HG03066 (cell line): ENCODE results near the gene GPHN.
"Not testable (repeated sequence)": the region's sequence is repeated elsewhere in the genome, so short reads cannot be mapped to it uniquely, and the experiment has no call there.

Source experiments
- ATAC-seq: cut with Tn5 transposase; IDR thresholded peaks from one replicate; pipeline ENCODE4 v1.9.1; 2021; ENCODE audit warnings: low read depth; ENCODE audit not compliant: unreplicated experiment

The GPHN gene

DNA sequence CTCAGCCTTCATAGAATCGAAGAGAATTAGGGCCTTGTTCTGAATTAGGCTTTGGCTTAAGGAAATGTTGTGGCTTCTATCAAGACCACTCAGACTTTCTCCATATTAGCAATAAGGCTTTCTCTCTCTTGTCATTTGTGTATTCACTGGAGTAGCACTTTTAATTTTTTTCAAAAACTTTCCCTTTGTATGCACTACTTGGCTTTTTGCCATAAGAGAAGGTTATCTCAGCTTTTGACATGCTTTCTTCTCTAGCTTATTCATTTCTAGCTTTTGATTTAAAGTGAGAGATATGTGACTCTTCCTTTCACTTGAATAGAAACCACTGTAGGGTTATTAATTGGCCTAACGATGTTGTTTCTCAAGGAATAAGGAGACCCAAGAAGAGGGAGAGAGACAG is 244.2 kb downstream of the GPHN start:
- ATAC-seq, result no peak

DNA sequence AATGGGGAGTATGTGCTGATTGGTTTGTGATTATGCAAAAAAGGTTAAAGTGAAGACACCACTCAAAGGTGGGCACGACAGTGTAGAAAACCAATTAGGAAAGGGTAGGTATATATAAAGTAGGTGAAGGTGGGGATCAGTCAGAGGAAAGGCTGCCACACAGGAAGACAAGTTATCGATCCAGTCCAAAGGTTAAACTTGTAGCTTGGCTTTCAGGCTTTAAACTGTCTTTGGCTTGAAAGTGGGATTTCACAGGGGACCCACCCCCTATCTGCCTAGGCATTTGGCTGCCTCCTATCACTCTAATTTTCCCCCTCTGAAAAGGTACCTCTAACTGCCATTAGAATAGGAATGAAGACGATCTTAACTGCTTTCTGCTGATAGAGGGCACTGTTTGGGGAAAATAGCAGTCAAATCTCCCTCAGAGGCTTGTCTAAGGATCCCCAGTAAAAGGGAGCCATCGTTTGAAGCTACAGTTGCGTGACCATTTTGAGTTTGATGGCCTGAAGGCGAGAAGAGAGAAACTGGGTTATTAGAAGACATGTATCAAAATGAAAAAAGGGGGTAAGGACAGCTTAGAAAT is 250.2 kb downstream of the GPHN start:
- ATAC-seq, result no peak

DNA sequence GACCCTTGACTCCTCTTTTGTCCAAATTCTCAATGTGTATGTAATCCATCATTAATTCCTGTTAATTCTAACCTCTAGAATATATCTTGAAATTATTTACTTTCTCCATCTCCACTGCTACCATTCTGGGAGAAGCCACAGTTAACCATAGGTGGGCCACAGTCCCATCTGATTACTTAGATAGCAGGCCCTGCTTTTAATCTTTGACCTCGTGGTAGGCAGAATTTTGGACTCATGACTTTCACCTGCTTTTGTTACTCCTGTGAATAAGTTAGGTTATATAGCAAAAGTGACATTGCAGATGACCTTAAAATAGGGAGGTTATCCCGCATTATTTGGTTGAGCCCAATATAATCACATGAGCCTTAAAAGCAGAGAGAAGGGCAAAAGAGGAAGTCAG is 264.2 kb downstream of the GPHN start:
- no peak for ATAC-seq

DNA sequence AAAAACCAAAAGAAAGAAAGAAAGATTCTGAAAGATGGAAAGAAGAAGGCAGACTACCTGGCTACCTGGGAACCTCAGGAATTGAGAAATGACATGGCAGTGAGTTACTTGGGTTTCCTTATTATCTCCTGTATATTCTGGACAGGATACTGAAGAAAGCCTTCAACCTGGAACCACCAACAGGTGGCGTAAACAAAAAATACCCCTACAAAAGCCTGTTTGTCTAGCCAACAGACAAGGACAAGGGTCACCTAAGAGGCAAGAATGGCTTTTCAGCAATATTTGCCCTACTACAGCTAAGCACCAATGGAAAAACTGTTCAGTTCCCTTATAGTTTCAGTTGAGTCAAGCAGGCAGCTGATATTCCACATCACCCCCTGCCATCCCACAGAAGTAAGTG is 274.9 kb downstream of the GPHN start:
- no peak for ATAC-seq

DNA sequence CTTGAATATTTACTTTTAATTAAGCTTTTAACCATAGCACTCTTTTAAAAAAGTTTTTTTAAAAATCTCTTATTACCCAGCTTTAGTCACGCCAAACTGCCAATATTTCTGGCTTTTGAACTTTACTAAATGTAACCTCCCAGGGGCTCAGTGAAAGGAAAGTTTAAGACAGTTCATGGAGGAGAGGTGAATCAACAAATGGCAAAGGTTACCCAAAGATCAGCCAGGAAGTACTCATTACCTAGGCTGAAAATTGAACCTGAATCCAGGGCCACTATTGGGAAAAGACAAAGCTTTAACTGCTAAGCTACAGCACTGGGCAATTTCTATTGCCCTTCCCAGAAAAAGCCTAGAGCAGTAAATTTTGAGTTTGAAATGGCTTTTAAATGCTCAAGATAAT is 282.2 kb downstream of the GPHN start:
- ATAC-seq, result no peak

DNA sequence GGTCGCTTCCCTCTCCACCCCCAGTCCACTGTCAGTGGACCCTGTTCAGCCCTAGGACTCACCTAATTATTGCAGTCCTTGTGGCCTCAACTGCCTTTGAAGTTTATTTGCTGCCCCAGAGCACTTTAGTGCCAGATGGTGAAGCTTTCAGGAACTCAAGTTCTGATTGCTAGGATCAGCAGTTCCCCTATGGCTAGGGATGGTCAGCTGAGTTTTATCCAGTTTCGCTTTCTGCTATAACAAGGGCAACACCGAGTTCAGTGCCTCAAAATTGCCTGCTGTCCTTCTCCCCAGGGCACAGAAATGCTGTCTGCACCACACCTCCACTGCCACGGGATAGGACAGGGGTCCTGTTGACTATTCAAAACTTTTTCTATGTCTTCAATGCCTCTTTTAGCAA is 295.0 kb downstream of the GPHN start:
- no peak for ATAC-seq

DNA sequence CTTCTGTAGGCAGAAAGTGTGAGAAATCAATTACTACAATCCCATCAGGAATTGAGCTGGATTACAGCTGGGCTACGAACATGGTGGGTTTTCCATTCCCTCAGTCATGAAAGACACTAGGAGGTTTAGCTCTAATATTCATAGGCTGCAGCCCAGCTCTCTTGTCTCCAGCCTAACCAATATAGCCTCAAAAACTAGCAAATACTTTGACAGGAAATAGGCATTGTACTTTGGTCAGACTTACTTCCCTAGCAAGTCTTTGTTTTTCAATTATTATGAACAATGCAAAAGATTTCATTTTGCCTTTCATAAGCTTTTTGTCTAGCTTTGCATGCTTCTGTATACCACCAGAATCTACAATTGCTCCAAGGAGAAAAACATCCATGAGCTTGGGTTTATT is 296.2 kb downstream of the GPHN start:
- no peak for ATAC-seq

DNA sequence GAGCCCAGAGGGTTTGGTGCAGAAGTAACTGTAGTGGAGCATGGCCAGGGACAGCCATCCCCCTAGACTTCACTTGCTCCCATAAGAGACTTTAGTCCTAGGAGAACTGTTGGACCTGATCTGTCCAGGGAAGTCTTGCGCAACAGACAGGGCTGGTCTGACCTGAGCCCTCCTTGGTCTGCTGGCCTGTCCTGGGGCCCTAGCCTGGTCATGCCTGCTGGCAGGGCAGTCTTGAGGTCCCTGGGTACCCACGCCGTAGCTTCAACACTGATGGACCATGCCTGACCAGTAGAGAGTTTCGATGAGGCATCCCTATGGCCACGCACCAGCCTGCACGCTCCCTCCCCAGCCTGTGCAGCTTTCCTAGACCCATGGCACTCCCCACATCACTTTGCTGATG is 305.7 kb downstream of the GPHN start:
- ATAC-seq, result no peak

DNA sequence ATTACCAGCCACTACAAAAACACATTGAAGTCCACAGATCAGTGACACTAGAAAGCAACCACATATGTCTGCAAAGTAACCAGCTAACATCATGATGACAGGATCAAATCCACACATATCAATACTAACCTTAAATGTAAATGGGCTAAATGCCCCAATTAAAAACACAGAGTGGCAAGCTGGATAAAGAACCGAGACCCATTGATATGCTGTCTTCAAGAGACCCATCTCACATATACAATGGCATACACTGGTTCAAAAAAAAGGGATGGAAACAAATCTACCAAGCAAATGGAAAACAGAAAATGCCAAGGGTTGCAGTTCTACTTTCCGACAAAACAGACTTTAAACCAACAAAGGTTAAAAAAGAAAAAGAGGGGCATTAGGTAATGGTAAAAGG is 307.7 kb downstream of the GPHN start:
- ATAC-seq, result no peak

DNA sequence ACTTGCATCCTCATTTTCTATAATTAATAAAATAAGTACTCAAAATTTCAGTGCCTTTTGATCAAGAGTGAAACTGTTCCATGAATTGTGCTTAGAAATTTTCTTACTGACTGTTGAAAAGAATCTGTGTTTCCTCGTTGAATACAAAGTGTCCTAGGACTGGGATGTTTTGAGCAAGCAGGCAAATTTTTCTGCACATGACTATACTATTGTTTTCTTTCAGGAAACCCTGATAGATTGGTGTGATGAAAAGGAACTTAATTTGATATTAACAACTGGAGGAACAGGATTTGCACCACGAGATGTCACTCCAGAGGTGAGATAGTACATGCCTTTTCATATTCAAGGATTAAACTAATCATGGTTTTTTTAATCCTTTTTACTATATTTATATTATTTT is 316.3 kb downstream of the GPHN start:
- ATAC-seq, result no peak

DNA sequence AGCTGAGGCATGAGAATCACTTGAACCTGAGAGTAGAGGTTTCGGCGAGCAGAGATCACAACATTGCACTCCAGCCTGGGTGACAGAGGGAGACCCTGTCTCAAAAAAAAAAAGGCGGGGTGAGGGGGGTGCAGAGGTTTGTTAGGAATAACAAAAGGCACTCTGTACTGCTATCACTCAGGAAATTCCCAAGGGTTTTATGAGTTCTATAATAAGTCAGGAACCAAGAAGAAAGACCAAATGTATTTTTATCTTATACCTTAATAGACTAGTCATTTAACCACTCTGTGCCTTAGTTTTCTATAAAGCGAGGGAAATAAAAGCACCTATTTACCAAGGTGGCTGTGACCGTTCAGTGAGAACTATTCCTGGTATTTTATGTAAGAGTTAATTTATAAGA is 319.2 kb downstream of the GPHN start:
- ATAC-seq, result no peak

DNA sequence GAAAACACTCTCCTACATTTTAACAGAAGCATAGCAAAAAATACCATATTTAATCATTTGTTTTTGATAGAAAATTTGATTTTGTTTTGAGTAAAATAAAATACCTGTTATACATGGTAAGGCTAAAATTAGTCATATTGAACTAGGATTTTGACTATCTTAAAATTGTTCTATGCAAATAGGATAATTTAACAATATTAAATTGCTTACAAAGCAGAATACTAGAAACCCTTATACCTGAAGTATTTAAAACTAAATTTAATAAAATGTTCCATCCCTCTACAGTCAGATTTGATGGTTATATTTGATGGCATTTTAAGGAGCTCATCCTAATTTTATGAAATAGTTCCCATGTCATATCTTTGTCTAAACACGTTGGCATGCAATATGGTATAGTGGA is 323.2 kb downstream of the GPHN start:
- no peak for ATAC-seq

DNA sequence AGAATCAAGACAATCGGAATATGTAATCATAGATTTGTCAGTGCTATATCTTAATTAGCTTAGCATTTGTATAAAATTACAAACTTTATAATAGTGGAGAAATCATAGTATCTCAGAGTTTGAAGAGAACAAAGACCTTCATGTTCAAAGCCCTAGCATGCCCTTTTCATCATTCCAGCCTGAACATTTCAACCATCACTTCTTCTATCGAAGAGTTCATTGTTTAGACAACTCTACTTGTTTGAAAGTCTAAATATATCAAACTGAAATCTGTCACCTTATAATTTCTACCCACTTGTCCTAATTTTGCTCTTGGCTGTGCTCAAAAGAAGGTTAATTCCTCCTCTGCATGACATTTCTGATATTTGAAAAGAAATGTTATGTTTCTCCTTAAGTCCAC is 325.9 kb downstream of the GPHN start:
- no peak for ATAC-seq

DNA sequence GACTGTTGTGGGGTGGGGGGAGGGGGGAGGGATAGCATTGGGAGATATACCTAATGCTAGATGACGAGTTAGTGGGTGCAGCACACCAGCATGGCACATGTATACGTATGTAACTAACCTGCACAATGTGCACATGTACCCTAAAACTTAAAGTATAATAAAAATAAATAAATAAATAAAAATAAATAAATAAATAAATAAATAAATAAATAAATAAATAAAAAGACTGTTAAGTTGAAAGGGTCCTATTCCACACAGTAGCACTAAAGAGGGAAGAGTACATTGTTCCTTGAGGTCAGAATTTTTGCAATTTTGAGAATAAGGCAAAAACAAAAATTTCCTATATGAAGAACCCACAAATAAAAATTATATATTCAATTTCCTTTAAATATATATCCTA is 329.5 kb downstream of the GPHN start:
- not testable (repeated sequence) for ATAC-seq

DNA sequence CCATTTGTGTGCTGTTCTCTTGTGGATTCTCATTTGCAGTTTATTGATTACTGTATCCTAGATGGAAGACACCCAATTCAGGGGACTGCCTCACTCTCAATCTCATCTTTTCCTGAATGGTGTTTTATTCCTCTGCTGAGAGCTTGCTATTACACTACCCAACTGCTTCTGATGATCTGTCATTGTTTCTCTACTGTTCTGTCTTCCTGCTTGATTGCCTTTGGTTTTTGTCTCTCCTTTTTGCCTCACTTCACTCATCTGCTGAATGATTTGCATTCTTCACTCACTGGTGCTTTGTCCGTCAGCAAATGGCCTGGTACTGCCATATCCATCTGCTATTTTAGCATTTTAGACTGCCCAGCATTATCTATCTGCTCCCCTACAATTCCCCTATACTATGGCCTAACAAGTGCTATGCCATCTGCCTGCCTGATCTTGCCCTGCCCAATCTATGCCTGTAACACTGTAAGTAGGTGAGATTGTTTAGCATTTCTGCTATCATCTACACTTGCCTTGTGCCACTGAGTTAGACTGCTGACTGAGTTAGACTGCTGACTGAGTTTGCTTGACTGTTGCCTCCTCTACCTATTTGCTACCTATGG is 335.1 kb downstream of the GPHN start:
- ATAC-seq, result no peak

DNA sequence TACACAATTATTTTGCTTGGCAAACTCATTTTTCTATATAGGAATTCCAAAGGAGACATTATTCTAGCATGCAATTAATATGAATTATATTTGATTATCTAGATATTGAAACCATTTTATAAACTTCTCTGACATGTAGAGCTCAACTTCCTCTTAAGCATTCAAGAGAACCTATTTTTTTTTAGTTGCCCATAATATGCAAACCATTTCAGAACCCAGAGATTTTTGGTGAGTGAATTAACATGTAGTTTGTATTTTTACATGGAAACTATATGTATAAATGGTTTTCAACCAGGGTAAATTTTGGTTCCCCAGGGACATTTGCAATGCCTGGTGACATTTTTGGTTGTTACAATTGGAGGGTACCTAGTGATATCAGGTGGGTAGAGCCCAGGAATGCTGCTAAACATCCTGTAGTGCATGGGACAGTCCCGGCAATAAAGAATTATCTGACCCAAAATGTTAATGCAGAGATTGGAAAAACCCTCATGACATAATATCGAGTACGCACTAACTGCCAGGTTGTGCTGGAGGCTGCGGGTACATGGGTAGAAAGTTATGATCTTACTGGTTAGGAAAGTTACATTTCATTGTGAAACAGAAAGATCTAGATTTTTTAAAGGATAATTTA is 342.4 kb downstream of the GPHN start:
- ATAC-seq, result no peak

DNA sequence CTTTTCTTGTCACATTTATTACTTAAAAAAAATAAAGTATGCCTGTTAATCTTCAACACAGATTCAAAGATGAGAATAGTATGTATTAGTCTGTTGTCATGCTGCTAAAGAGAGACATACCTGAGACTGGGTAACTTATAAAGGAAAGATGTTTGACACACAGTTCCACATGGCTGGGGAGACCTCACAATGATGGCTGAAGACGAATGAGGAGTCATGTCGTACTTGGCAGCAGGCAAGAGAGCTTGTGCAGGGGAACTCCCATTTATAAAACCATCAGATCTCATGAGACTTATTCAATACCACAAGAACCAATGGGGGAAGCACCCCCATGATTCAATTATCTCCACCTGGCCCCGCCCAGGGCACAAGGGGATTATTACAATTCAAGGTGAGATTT is 345.4 kb downstream of the GPHN start:
- no peak for ATAC-seq

DNA sequence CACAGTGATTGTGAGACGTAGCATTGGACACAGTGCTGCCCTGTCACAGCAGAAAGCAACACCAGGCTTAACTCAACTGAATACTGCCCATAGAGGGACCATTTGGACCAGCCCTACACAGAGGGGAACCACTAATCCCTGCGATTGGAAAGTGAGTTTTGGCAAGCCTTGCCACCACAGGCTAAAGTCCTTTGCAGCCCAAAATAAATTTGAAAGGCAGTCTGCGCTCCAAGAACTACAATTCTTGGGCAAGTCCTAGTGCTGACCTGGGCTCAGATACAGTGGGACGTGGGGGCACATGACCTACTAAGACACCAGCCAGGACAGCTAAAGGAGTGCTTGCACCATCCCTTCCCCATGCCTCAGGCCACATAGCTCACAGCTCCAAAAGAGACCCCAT is 349.9 kb downstream of the GPHN start:
- ATAC-seq, result no peak

DNA sequence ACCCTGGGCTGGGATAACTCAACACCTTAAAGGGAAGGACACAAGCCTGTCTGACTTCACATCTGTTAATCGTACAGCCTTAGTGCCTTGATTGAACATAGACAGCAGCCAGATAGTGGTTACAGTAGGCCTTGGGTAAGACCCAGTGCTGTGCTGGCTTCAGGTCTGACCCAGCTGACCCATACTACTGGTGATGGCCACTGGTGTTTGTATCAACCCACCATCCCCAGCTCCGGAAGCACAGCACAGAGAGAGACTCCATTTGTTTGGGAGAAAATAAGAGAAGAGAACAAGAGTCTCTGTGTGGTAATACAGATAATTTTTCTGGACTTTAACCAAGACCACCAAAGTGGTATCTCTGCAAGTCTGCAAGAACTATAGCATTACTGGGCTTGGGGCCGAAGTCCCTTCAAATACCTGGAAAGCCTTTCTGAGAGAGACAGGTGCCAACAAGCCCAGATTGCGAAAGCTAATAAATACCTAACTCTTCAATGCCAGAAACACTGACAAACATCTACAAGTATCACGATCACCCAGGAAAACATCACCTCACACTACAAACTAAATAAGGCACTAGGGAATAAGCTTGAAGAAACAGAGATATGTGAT is 351.2 kb downstream of the GPHN start:
- ATAC-seq, result no peak

DNA sequence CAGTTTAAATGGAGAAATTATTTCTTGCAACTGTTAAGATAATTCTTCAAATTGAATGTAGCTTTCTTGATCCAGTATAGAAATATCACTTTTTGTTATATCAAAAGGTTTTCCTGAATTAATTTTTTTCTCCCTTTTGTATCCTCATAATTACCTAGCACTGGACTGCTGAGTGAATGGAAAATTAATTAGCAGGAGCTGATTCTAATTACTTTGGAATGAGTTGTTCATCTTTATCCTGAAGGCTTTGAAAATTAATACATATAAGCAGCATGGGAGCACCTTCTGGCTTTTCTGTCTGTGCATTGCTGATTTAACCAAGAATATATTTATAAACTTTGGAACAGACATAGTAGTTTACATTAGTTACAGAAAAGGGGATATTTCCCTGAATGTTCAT is 373.6 kb downstream of the GPHN start:
- ATAC-seq, result no peak

DNA sequence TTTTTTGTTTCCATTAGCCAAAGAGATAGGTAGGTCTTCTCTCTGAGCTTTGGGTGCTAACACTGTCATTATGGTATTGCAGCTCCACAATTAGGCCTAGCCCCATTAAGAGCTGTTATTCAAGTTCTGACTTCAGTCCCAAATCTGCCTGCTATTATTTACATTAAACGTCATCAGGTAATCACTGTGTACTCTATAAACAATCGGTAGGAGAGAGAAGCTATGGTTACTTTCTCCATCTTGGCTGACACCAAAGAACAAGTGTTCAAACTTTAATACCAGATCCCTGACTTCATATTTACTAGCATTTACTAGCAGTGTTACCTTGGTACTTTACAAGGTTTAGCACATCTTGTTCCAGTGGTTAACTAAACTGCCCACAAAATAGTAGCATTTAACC is 376.2 kb downstream of the GPHN start:
- no peak for ATAC-seq

DNA sequence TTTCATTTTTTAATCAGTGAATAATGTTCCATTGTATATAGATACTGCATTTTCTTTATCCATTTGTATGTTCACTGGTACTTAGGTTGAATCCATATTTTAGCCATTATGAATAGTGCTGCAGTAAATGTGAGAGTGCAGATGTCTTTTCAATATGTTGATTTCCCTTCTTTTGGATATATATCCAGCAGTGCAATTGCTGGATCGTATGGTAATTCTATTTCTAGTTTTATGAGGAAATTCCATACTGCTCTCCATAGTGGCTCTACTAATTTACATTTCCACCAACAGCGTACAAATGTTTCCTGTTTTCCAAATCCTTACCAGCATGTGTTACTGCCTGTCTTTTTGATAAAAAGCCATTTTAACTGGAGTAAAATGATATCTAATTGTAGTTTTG is 392.8 kb downstream of the GPHN start:
- no peak for ATAC-seq
